ENCODE data around the gene PSMB11.

DNA sequence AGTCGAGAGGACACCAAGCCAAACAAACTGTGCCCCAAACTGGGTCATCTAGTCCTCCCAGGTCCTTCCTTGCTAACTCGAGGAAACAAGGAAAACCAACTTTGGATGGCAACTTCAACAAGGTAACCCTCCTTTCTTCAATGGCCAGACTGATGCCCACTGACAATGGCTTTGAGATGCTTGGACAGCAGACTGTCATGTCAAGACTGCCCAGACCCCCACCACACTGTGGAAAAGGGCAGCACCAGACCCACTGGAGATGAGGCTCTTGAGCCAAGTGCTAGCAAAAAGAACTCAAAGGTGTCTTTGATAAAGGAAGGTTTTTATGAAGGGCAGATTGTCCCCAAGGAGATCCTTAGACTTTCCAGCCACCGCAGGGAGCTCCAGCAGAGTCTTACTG is 24.4 kb downstream of the PSMB11 start:
- no peak for TF ChIP-seq CTCF (conservative IDR thresholded peaks at IDR 0.05; ENCODE audit: low read depth, low read length)
- TF ChIP-seq EZH2 (IDR thresholded peaks at IDR 0.05; ENCODE audit: low read length, unreplicated experiment): no peak

Measured in PC-3 (cell line).